DMS 273 (cell line): ENCODE data around the gene PSMB2.
"Not testable (repeated sequence)": the region's sequence is repeated elsewhere in the genome, so short reads cannot be mapped to it uniquely, and the experiment has no call there.

Experiments
- DNase-seq: peaks from one replicate; lab custom pipeline; 2025; ENCODE audit not compliant: unreplicated experiment; lab: John Stamatoyannopoulos, UW

Gene PSMB2

DNA sequence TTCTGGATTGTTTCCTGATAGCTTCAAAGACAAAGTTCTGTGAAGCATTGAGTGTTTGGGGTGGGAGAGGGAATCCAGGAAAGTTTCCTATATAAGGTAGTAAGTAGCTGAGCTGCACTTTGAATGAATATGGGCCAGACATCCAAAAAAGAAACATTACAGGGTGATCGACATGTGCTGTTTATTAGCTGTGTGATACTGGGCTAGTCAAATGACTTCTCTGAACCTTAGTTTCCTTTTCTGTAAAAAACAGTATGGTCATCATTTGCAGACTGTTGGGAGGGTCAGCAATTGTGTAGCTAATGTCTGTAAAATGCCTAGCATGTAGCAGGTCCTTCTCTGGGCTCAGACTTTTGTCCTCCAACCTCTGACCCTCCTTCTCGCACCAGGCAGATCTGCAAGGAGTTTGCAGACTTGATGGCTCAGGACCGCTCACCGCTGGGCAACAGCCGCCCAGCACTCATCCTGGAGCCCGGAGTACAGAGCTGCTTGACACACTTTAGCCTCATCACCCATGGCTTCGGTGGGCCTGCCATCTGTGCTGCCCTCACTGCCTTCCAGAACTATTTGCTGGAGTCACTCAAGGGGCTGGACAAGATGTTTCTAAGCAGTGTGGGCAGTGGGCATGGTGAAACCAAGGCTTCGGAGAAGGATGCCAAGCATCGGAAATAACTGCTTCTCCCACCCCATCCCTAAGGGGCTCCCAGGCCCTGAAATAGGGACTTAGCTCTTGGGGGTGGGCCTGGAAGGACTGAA lies 47.1 kb downstream of the PSMB2 start:
- no peak for DNase-seq

DNA sequence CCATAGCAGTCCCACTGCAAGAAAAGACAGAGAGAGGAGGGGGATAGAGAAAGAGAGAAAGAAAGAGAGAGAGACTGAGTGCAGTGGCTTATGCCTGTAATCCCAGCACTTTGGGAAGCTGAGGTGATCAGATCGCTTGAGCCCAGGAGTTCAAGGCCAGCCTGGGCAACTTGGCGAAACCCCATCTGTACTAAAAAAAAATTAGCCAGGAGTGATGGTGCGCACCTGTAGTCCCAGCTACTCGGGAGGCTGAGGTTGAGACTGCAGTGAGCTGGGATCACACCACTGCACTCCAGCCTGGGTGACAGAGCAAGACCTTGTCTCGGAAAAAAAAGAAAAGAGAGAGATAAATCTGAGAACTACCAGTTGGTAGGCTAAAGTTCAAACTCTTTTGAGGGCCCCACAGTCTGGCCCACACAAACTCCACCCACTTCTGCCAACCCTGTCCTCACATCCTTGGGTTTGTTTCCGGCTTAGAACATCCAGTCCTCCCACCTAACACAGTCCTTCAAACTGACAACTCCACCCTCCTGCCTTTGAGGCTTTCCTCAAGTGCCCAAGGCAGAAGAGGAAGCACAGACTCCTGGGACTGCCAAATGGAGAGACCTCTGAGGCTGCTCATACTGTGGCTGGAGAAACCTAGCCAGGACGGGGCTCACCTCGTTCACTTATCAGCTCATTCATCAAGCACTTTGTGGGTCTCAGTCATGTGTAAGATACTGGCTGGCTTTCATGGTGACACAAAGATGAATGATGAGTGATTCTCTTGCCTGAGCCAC lies 48.1 kb downstream of the PSMB2 start:
- DNase-seq: no peak

DNA sequence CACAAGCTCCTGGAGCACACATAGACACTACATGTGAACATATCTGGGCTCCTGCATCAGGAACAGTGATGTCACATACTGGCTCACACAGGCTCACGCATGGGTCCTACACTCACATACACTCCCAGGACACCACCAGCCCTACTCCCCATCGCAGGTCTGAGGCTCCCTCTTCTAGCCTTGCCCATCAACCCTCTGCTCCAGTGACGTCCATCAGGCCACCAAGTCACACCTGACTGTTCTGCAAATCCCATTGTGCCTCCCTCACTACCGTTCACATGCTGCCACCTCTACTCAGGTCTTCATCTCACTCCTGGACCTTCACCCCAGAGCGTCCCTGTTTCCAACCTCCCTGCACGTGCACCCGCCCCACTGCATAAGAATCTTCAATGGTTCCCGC lies 50.1 kb downstream of the PSMB2 start:
- no peak for DNase-seq

DNA sequence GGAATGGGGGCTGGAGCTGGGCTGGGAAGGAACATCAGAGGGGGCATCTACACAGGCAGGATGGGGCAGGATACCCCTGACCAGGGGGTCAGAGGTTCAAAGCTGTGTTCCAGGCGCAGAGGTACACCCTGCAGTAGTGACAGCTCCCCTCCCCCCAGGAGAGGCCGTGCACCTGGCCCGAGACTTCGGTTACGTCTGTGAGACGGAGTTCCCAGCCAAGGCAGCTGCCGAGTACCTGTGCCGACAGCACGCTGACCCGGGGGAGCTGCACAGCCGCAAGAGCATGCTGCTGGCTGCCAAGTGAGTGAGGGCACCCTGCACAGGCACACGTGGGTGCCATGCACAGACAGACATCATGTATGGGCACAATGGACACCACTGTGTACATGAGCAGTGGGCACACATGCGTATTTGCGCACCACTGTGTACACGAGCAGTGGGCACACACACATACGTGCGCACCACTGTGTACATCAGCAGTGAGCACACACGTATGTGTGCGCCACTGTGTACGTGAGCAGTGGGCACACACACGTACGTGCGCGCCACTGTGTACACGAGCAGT lies 50.8 kb downstream of the PSMB2 start:
- DNase-seq: no peak

DNA sequence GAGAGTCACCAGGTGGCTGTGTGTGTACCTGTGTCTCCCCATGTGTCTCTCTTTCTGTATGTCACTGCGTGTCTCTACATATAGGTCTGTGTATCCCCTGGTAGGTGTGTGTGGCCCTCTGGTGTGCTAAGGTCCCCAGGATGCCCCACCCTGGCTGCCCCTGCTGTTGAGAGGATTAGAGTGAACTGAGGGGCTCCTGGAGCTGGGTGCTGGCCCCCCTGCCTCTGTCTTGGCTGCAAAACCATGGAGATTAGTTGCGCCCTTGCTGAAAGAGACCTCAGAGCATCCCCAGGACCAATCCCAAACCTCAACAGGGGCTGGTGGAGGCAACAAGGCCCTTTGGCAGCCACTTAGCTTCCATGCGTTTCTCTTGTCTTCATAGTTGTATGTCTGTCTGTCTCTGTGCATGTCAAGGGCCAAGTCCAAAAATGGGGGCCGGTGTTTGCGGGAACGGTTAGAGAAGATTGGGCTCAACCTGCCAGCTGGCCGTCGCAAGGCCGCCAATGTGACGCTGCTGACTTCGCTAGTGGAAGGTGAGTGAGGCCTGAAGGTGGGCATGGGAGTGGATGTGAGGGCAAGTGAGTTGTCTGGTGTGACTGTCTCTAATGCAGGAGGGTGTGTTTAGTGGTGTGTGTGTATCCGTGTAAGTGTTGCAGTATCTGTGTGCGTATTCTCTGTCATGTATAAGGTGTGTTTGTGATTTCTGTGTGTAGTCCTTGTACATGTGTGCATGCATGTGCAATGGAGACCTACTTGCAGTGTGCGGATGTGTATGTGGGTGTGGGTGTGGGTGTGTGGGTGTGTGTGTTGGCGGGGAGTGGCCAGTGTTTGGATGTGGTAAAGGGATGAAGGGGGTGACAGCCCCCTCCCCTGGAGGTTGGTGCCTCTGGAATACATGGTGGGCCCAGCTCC lies 51.6 kb downstream of the PSMB2 start:
- DNase-seq: no peak

DNA sequence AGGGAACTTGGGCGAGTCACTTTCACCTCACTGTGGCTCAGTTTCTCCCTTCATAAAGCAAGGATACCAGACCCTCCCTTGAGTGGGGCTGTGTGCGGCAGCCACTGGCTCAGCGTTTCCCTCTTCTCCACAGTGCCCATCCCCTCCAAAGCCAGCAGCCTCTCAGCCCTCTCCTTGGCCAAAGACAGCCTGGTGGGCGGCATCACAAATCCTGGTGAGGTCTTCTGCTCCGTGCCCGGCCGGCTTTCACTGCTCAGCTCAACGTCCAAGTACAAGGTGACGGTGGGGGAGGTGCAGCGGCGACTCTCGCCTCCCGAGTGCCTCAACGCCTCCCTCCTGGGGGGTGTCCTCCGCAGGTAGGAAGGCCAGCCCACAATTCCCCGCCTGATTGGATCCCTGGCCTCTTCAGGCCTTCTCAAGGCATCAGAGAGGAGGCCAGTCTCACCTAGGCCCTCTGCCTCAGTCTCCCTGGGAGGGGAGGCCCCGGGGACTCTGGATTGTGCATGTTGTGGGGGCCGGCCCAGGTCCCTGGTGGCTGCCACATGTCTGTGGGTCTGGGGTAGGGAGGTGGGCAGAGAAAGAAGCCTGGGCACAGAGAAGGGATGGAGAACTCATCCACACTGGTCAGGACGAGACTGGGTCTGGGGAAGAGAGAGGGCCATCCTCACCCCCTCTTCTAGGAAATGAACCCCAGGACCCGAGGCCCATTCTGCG lies 53.0 kb downstream of the PSMB2 start:
- no peak for DNase-seq

DNA sequence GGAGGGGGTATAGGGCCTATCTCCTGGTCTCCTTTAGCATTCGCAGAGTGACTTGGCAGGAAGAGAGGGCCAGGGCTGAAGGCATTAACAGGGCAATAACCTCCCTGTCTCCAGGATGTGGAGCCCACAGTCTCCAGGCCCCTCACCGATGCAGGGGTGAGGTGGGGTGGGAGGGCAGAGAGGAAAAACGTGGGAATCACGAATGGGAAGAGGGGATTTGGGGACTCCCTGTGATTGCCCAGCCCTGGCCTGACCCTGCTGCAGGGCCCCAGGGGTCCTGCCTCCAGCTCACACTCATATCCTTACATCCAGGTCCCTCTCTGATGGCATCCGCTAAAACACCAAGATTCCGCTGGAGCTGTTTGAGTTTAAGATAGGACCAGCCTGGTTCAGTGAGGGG lies 53.6 kb downstream of the PSMB2 start:
- DNase-seq: no peak

DNA sequence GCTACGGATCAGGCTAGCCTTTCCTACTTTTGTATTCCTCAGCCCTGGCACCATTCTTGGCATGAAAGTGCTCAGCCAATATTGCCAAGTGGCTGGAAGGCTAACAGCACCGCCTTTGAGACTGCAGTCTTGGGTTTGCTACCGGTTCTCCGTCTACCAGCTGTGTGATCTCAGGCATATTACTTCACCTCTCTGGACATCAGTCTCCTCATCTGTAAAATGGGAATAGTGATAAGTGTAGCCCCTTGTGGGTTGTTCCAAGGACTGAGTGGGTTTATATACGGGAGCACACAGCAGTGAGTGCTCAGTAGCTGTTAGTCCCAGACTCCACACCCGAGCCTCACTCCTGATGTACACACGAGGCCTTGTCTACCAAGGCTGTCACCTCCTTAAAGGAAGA lies 54.5 kb downstream of the PSMB2 start:
- DNase-seq: no peak

DNA sequence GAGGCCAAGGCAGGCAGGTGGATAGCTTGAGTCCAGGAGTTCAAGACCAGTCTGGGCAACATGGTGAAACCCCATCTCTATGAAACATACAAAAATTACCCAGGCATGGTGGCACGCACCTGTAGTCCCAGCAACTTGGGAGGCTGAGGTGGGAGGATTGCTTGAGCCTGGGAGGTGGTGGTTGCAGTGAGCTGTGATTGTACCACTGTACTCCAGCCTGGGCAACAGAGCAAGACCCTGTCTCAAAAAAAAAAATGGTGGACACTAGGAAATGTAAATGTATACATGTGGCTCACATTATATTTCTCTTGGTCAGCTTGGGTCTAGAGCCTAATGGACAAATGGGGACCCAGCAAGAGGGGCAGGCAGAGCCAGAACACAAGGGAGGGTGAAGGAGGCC lies 55.5 kb downstream of the PSMB2 start:
- DNase-seq: not testable (repeated sequence)

DNA sequence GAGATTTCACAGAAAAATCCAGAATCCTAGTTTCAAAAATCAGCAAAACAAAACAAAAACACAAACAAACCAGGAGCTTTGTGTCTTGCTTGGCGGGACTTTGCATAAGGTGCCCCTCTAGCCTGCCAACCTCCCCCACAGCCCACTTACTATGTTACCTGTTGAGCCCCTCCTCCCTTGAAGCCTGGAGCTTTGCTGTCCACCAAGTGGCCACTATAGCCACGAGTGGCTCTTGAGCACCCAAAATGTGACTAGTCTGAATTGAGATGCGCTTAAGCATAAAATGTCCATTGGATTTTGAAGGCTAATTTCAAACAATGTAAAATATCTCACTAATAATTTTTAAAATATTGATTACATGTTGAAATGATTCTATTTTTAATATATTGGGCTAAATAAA lies 56.0 kb downstream of the PSMB2 start:
- DNase-seq: no peak

DNA sequence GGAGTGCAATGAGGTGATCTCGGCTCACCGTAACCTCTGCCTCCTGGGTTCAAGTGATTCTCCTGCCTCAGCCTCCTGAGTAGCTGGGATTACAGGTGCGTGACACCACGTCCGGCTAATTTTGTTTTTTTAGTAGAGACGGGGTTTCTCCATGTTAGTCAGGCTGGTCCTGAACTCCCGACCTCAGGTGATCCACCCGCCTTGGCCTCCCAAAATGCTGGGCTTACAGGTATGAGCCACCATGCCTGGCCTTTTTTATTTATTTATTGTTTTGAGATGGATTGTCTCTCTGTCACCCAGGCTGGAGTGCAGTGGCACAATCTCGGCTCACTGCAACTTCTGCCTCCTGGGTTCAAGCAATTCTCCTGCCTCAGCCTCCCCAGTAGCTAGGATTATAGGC lies 59.7 kb downstream of the PSMB2 start:
- DNase-seq: not testable (repeated sequence)

DNA sequence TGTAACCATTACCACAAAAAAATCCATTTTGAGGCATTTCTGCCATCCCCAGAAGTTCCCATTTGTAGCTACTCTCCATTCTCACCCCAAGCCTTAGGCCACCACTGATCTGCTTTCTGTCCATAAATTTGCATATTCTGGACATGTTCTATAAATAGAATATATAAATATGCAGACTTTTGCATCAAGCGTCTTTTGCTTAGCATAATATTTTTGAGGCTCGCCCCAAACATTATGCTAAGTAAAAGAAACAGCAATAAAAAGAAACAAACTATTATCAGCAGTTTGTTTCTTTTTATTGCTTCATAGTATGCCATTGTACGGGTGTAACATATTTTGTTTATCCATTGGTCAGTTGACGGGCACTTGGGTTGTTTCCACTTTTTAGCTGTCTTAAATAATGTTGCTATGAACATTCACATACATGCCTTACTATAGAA lies 60.4 kb downstream of the PSMB2 start:
- no peak for DNase-seq

DNA sequence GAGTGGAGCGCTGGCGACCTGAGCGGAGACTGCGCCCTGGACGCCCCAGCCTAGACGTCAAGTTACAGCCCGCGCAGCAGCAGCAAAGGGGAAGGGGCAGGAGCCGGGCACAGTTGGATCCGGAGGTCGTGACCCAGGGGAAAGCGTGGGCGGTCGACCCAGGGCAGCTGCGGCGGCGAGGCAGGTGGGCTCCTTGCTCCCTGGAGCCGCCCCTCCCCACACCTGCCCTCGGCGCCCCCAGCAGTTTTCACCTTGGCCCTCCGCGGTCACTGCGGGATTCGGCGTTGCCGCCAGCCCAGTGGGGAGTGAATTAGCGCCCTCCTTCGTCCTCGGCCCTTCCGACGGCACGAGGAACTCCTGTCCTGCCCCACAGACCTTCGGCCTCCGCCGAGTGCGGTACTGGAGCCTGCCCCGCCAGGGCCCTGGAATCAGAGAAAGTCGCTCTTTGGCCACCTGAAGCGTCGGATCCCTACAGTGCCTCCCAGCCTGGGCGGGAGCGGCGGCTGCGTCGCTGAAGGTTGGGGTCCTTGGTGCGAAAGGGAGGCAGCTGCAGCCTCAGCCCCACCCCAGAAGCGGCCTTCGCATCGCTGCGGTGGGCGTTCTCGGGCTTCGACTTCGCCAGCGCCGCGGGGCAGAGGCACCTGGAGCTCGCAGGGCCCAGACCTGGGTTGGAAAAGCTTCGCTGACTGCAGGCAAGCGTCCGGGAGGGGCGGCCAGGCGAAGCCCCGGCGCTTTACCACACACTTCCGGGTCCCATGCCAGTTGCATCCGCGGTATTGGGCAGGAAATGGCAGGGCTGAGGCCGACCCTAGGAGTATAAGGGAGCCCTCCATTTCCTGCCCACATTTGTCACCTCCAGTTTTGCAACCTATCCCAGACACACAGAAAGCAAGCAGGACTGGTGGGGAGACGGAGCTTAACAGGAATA lies 64.0 kb downstream of the PSMB2 start:
- no peak for DNase-seq

DNA sequence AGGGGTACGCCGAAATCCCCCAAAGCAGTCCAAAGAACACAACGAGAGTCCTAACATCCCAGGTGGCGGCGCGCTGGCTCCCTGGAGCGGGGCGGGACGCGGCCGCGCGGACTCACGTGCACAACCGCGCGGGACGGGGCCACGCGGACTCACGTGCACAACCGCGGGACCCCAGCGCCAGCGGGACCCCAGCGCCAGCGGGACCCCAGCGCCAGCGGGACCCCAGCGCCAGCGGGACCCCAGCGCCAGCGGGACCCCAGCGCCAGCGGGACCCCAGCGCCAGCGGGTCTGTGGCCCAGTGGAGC lies 64.6 kb downstream of the PSMB2 start:
- DNase-seq: not testable (repeated sequence)

DNA sequence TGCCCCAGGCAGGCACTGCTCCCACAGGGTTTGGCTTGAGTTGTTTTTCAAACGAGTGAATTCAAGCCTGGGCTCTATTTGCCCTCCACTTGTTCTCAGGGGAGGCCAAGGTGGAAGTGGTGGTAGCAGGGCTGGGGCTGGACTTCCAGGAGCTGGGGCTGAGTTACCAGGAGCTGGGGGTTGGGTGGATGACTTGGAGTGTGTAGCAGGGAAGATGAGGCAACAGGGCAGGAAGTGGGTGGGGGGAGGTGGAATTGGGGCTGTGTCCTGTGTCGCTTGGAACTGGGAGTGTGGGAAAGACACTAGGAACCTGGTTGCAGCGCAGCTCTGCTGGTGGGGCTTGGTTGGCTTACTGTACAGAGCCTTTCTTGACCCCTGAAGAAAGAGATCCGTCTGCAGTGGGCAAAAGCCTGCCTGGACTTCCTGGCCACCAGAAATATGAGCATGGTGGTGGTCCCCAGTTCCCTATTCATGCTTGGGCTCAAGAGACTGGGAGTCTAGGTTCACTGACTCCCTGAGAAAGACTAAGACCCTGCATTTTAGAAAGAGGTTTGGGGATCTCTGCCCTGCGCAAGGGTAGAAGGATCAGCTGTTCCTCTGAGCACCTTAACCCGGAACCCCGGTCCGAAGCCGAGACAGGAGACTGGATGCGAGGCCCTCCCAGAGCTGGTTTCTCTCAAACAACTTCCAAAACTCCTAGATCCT lies 65.1 kb downstream of the PSMB2 start:
- no peak for DNase-seq

DNA sequence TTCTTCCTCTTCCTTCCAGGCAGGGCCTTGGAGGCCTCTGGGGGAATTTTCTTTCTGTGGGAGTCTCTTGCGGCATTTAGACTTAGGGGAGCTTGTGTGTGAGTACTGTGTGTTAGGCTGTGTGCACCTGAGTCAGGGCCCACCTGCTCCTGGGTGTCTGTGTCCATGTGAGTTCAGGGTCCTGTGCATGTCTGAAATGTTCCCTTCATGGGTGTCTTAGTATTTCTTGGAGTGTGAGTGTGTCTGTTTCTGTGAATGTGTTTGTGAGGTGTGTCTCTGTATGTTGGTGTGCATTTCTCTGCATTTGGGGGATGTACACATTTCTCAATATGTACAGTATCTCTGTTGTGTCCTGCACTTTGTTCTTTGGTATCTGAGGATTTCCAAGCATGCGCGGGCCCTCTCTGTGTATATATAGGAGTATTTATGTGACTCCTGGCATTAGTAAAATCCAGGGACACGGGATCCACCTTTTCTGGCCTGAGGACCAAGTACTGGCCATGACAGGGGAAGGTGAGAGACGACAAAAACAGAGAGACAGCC lies 65.8 kb downstream of the PSMB2 start:
- DNase-seq: no peak

DNA sequence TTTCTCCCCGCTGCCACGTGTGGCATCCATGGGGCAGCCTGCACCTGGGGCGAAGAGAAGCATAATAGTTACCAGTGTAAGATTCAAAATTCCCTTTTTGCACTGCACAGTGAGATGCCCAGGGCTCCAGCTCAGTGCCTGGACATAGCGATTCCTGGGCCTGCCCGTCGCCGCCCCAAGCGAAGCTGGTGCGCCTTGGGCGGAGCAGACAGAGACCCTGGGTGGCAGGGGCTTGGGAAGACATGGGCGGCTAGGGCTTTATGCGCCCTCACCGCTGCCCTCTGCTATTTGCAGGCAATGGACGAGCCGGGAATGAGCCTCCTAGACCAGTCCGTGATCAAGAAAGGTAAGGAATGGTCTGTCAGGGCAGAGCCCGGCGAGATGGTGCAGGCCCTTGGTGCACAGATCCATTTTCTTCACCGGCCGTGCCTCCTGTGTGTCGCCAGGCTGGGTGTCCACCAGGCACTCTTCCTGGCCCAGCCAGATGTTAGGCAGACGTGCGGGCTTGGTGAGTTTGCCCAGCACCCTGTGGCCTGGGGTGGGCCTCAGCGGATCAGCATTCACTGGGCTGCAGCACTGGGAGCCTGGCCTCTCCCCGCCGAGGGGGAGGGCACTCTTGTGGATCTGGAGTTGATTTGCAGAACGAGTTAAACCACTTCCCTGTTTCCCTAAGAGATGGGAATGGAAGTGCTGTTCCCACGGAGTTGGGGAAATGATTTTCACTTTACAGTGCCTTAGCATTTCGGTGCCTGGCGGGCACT lies 66.5 kb downstream of the PSMB2 start:
- no peak for DNase-seq

DNA sequence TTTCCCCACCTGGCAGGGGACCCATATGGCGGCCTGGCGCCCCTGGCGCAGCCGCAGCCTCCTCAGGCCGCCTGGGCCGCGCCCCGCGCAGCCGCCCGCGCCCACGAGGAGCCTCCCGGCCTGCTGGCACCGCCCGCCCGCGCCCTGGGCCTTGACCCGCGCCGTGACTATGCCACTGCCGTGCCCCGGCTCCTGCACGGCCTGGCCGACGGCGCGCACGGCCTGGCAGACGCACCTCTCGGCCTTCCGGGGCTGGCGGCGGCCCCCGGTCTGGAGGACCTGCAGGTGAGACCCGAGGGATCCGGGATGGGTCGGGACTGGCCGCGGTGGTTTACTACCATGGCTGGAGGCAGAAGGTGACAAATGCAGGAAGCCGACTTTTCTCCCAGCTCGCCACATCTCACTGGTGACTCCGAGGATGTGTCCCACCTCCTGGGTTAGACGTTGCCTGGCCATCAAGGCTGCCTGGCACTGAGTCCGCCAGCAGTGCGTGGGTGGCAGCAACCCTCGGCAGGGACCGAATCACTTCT lies 67.1 kb downstream of the PSMB2 start:
- DNase-seq: no peak
